ENCODE results near the gene CNOT6L.
"Not testable (repeated sequence)": the region's sequence is repeated elsewhere in the genome, so short reads cannot be mapped to it uniquely, and the experiment has no call there.

Gene CNOT6L

DNA sequence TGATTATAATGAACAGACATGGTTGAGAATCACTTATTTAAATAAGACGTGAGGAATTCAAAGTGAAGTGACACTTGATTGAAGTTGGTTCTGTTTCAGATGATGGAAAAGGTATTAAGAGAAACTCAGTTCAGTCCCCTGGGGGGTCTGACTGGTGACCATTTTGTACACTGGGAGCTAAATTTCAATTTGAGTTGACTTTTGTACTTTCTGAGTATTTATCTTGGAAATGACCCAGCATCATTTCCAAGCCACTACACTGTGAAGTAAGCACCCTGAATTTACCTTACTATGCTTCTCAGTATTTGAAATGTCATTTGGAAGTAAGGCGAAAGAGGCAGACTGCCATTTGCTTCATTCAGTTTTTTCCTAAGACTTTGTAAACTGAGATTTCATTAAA is 73.4 kb downstream of the CNOT6L start:
- no peak for DNase-seq (ENCODE audit: extremely low spot score)
- CTCF ChIA-PET: no interaction called here
- POLR2A ChIA-PET: no interaction called here
- TF ChIP-seq FOXA1 (IDR thresholded peaks at IDR 0.05): no peak

GRCh38 chr4:77742054-77742453 is 77.1 kb downstream of the CNOT6L start:
- ChIA-PET POLR2A (no interaction called here), CTCF (no interaction called here)
- DNase-seq (ENCODE audit: extremely low spot score): no peak
- TF ChIP-seq ZNF384 (IDR thresholded peaks at IDR 0.05) (no peak), FOXA1 (IDR thresholded peaks at IDR 0.05) (no peak), TARDBP (IDR thresholded peaks at IDR 0.05) (no peak), BHLHE40 (IDR thresholded peaks at IDR 0.05; ENCODE audit: borderline replicate concordance) (no peak), ELF4 (IDR thresholded peaks at IDR 0.05) (no peak), CTBP1 (IDR thresholded peaks at IDR 0.05; ENCODE audit: borderline replicate concordance) (no peak), SP1 (IDR thresholded peaks at IDR 0.05) (no peak), LEF1 (IDR thresholded peaks at IDR 0.05; ENCODE audit: borderline replicate concordance) (no peak), SUZ12 (IDR thresholded peaks at IDR 0.05) (no peak), HDGF (IDR thresholded peaks at IDR 0.05; ENCODE audit: borderline replicate concordance) (no peak), FOXM1 (IDR thresholded peaks at IDR 0.05; ENCODE audit: borderline replicate concordance) (no peak), FOXK2 (IDR thresholded peaks at IDR 0.05) (no peak)
- TF ChIP-seq, protein P1, sequence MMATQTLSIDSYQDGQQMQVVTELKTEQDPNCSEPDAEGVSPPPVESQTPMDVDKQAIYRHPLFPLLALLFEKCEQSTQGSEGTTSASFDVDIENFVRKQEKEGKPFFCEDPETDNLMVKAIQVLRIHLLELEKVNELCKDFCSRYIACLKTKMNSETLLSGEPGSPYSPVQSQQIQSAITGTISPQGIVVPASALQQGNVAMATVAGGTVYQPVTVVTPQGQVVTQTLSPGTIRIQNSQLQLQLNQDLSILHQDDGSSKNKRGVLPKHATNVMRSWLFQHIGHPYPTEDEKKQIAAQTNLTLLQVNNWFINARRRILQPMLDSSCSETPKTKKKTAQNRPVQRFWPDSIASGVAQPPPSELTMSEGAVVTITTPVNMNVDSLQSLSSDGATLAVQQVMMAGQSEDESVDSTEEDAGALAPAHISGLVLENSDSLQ (IDR thresholded peaks at IDR 0.05): no peak

- ChIA-PET CTCF (no interaction called here), POLR2A (no interaction called here)
- TF ChIP-seq L3MBTL2 (conservative IDR thresholded peaks at IDR 0.05) (no peak), SUZ12 (IDR thresholded peaks at IDR 0.05) (no peak), LEF1 (IDR thresholded peaks at IDR 0.05; ENCODE audit: borderline replicate concordance) (no peak), SP1 (IDR thresholded peaks at IDR 0.05) (no peak), FOXM1 (IDR thresholded peaks at IDR 0.05; ENCODE audit: borderline replicate concordance) (no peak), ELF4 (IDR thresholded peaks at IDR 0.05) (no peak), ARNT (IDR thresholded peaks at IDR 0.05) (no peak), FOXK2 (IDR thresholded peaks at IDR 0.05) (no peak), ZNF384 (IDR thresholded peaks at IDR 0.05) (no peak), BHLHE40 (IDR thresholded peaks at IDR 0.05; ENCODE audit: borderline replicate concordance) (no peak), NFRKB (IDR thresholded peaks at IDR 0.05) (no peak)
- no peak for DNase-seq (ENCODE audit: extremely low spot score)
These were observed 78.7 kb downstream of the CNOT6L start for GRCh38 chr4:77740480-77740879.

- DNase-seq (ENCODE audit: extremely low spot score): no peak
- TF ChIP-seq HDGF (IDR thresholded peaks at IDR 0.05; ENCODE audit: borderline replicate concordance) (no peak), SP1 (IDR thresholded peaks at IDR 0.05) (no peak), ARNT (IDR thresholded peaks at IDR 0.05) (no peak), FOXM1 (IDR thresholded peaks at IDR 0.05; ENCODE audit: borderline replicate concordance) (no peak), ZNF384 (IDR thresholded peaks at IDR 0.05) (no peak), ELF4 (IDR thresholded peaks at IDR 0.05) (no peak), FOXK2 (IDR thresholded peaks at IDR 0.05) (no peak), SUZ12 (IDR thresholded peaks at IDR 0.05) (no peak), CTBP1 (IDR thresholded peaks at IDR 0.05; ENCODE audit: borderline replicate concordance) (no peak), NFRKB (IDR thresholded peaks at IDR 0.05) (no peak), L3MBTL2 (conservative IDR thresholded peaks at IDR 0.05) (no peak), LEF1 (IDR thresholded peaks at IDR 0.05; ENCODE audit: borderline replicate concordance) (no peak), BHLHE40 (IDR thresholded peaks at IDR 0.05; ENCODE audit: borderline replicate concordance) (no peak)
- TF ChIP-seq, protein P1 (IDR thresholded peaks at IDR 0.05): no peak
- ChIA-PET CTCF (no interaction called here), POLR2A (no interaction called here)
These were observed 84.2 kb downstream of the CNOT6L start for GRCh38 chr4:77734928-77735327.

- POLR2A ChIA-PET: no interaction called here
- DNase-seq (ENCODE audit: extremely low spot score): no peak
- CTCF ChIA-PET: no interaction called here
These were observed 87.5 kb downstream of the CNOT6L start for GRCh38 chr4:77731656-77732055.

DNA sequence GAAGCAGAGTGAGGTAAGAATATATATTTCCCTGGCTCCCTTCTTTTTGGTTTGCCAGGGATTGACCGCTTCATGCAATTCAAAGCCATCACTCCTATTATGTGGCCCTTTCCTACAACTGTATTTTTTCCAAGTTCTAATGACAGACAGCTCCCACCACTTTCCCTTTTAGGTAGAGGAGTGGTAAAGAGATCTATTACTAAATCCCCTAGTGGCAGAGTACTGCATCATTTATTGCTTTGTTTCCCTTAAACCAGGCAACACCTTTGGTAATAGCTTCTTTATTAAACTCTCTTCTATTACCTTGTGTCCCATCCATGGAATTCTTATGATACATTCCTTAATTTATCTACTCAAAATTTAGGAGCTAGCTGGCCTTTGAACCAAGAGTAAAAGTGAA is 90.7 kb downstream of the CNOT6L start:
- ChIA-PET CTCF (no interaction called here), POLR2A (no interaction called here)
- TF ChIP-seq L3MBTL2 (conservative IDR thresholded peaks at IDR 0.05) (no peak), TARDBP (IDR thresholded peaks at IDR 0.05) (no peak), ELF4 (IDR thresholded peaks at IDR 0.05) (no peak), NFRKB (IDR thresholded peaks at IDR 0.05) (no peak), HDGF (IDR thresholded peaks at IDR 0.05; ENCODE audit: borderline replicate concordance) (no peak), FOXA1 (IDR thresholded peaks at IDR 0.05) (no peak), SP1 (IDR thresholded peaks at IDR 0.05) (no peak)
- TF ChIP-seq, protein P1 (IDR thresholded peaks at IDR 0.05): no peak
- no peak for DNase-seq (ENCODE audit: extremely low spot score)

More at GRCh38 chr4:77731656-77732055, 87.5 kb downstream of the CNOT6L start:
- TF ChIP-seq ARNT (IDR thresholded peaks at IDR 0.05) (no peak), SUZ12 (IDR thresholded peaks at IDR 0.05) (no peak), FOXM1 (IDR thresholded peaks at IDR 0.05; ENCODE audit: borderline replicate concordance) (no peak), LEF1 (IDR thresholded peaks at IDR 0.05; ENCODE audit: borderline replicate concordance) (no peak), NFRKB (IDR thresholded peaks at IDR 0.05) (no peak), BHLHE40 (IDR thresholded peaks at IDR 0.05; ENCODE audit: borderline replicate concordance) (no peak), SP1 (IDR thresholded peaks at IDR 0.05) (no peak), FOXA1 (IDR thresholded peaks at IDR 0.05) (no peak), ZNF384 (IDR thresholded peaks at IDR 0.05) (no peak), TARDBP (IDR thresholded peaks at IDR 0.05) (no peak)

- CTCF ChIA-PET: interaction anchor here (0.6 kb wide), 1 partner anchor 423 kb away, joined by 3 read pairs; no protein-coding TSS in a partner anchor
- POLR2A ChIA-PET: no interaction called here
- DNase-seq (ENCODE audit: extremely low spot score): no peak
- TF ChIP-seq TARDBP (IDR thresholded peaks at IDR 0.05) (no peak), SP1 (IDR thresholded peaks at IDR 0.05) (no peak), FOXK2 (IDR thresholded peaks at IDR 0.05) (no peak), CTBP1 (IDR thresholded peaks at IDR 0.05; ENCODE audit: borderline replicate concordance) (no peak), NFRKB (IDR thresholded peaks at IDR 0.05) (no peak)
- TF ChIP-seq, protein P1 (IDR thresholded peaks at IDR 0.05): no peak
These were observed 98.1 kb downstream of the CNOT6L start for GRCh38 chr4:77721073-77721472.

DNA sequence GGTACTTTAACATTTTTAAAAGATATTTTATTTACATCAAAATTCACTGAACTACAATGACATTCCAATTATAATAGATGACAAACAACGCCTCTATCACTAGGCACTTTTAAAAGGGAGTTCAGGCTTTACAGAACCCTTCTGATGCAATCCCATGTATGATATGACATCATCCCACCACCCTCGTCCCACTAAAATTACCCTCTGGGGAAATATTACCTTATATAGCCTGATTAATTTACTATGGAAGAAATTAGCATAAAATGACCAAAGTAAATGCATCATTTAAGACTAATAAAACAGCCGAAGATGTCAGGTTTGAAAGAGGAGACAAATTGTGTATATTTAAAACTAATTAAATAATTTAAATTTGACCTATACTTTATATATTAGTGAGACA is 100.7 kb downstream of the CNOT6L start:
- CTCF ChIA-PET; DNase-seq (ENCODE audit: extremely low spot score); POLR2A ChIA-PET: not testable (repeated sequence)
